Adipocyte (in vitro differentiated cells): Measurements from ENCODE around the gene AMDHD2.

ENCODE experiments used
- DNase-seq: peaks from one replicate; pipeline ENCODE4 v3.0.0-alpha.2; 2015; ENCODE audit warnings: low read depth
- H3K27me3 ChIP-seq: replicated peaks from 2 replicates; pipeline ENCODE4 v1.7.0; 2013; ENCODE audit warnings: mild to moderate bottlenecking, low read length, moderate library complexity; ENCODE audit not compliant: control insufficient read depth, insufficient read depth
- H3K36me3 ChIP-seq: 2 replicates; pipeline ENCODE4 v1.7.0; 2013; ENCODE audit warnings: low read length, mild to moderate bottlenecking, moderate library complexity; ENCODE audit not compliant: control insufficient read depth, insufficient read depth, severe bottlenecking
- H3K4me1 ChIP-seq: 2 replicates; pipeline ENCODE4 v1.7.0; 2013; ENCODE audit warnings: mild to moderate bottlenecking, low read length, moderate library complexity; ENCODE audit not compliant: control insufficient read depth, insufficient read depth
- H3K4me3 ChIP-seq: 2 replicates; pipeline ENCODE4 v1.7.0; 2013; ENCODE audit warnings: mild to moderate bottlenecking, low read length, moderate library complexity
- H3K9ac ChIP-seq: 2 replicates; pipeline ENCODE4 v1.7.0; 2013; ENCODE audit warnings: mild to moderate bottlenecking, low read length, moderate library complexity
- H3K9me3 ChIP-seq: 2 replicates; pipeline ENCODE4 v1.7.0; 2013; ENCODE audit warnings: mild to moderate bottlenecking, low read length, moderate library complexity; ENCODE audit not compliant: control insufficient read depth

Gene AMDHD2, protein sequence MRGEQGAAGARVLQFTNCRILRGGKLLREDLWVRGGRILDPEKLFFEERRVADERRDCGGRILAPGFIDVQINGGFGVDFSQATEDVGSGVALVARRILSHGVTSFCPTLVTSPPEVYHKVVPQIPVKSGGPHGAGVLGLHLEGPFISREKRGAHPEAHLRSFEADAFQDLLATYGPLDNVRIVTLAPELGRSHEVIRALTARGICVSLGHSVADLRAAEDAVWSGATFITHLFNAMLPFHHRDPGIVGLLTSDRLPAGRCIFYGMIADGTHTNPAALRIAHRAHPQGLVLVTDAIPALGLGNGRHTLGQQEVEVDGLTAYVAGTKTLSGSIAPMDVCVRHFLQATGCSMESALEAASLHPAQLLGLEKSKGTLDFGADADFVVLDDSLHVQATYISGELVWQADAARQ

DNA sequence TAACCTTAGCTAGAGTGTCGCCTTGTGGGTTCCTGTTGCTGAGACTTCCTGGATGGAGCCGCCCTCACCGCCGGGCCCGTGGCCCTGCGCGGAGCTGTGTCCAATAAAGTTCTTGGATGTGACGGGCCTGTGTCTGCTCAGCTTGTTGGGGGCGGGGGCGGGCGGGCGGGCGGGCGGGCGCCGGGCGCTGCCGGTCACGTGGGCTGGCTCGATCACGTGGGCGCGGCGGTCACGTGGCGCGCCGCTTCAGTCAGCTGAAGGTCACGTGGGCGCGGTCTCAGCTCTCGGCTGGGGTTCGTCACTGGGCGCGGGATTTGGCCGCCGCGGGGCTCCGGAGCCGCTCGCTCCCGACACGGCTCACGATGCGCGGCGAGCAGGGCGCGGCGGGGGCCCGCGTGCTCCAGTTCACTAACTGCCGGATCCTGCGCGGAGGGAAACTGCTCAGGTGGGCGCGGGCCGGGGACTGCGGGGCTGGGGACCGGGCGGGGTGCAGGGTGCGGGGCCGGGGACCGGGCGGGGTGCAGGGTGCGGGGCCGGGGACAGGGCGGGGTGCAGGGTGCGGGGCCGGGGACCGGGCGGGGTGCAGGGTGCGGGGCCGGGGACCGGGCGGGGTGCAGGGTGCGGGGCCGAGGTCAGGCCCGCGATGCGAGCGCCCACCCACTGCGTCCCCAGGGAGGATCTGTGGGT, at the start of gene AMDHD2:
TSS of gene AMDHD2 (plus strand) at position 275 of the 687 bp plus-strand sequence. CDS start at position 363, 88 bp downstream.
- H3K27me3 ChIP-seq = no peaks in the 10 kb centered on the region
- peaks cover 52% of the 10 kb centered on the region for H3K4me1 ChIP-seq
- H3K36me3 ChIP-seq = peaks cover 28% of the 10 kb centered on the region
- H3K9ac ChIP-seq = peak within 1 kb of the TSS; percentile 87
- H3K4me3 ChIP-seq = peak within 1 kb of the TSS; percentile 84
- DNase-seq = peak; percentile 97
- H3K9me3 ChIP-seq = no peaks in the 10 kb centered on the region

GRCh38 chr16:2470603-2471015, 49.6 kb upstream of the AMDHD2 start:
- DNase-seq = no peak
- Histone ChIP-seq H3K4me3 (no peak overlapping the region), H3K27me3 (no peaks in the 10 kb centered on the region)

DNA sequence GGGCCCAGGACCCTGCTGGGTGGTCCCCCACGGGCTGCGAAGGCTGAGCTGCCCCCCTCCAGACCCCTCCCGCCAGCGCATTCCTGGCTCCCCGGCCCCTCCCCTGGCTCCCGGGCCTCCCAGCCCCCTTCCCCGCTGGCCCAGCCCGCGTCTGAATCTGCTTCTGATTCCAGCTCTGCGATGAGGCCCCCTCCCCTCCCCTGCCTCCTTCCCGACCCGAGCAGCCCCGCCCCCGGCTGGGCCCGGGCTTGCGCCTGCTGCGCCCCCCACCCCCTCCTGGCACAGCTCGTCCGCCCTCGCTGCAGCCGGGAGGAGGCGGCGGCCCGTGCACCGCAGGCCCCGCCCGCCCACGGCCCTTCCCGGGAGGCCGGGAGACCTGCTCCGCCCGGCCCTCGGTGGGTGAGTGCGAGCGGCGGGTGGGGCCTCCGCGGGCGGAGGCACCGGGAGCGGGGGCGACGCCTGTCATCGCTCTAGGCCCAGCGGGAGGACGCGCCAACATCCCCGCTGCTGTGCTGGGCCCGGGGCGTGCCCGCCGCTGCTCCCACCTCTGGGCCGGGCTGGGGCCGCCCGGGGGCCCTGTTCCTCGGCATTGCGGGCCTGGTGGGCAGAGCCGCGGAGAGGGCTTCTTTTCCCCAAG, 49.0 kb upstream of the AMDHD2 start, which contains the start of gene NTN3:
TSS of gene NTN3 (plus strand) at position 282 of the 637 bp plus-strand sequence. CDS start 405 bp downstream, outside the sequence.
- no peaks in the 10 kb centered on the region for H3K9me3 ChIP-seq
- H3K4me1 ChIP-seq = peaks cover 17% of the 10 kb centered on the region
- H3K27me3 ChIP-seq = no peaks in the 10 kb centered on the region
- peak; percentile 58 for DNase-seq
- H3K9ac ChIP-seq = no peak within 1 kb of the TSS
- no peak within 1 kb of the TSS for H3K4me3 ChIP-seq
- no peaks in the 10 kb centered on the region for H3K36me3 ChIP-seq

More at GRCh38 chr16:2470603-2471015, 49.6 kb upstream of the AMDHD2 start:
- Histone ChIP-seq H3K4me1 (peaks cover 11% of the 10 kb centered on the region), H3K36me3 (no peaks in the 10 kb centered on the region), H3K9me3 (no peaks in the 10 kb centered on the region), H3K9ac (no peak overlapping the region)

- no peaks in the 10 kb centered on the region for H3K27me3 ChIP-seq
These were observed 48.3 kb upstream of the AMDHD2 start for GRCh38 chr16:2471653-2472487.

GRCh38 chr16:2472488-2472864, 47.7 kb upstream of the AMDHD2 start:
- no peaks in the 10 kb centered on the region for H3K9me3 ChIP-seq
- H3K9ac ChIP-seq = no peak overlapping the region
- DNase-seq = no peak
- H3K4me1 ChIP-seq = peaks cover 18% of the 10 kb centered on the region
- no peak overlapping the region for H3K4me3 ChIP-seq
- no peaks in the 10 kb centered on the region for H3K36me3 ChIP-seq
- H3K27me3 ChIP-seq = no peaks in the 10 kb centered on the region

More at GRCh38 chr16:2471653-2472487, 48.3 kb upstream of the AMDHD2 start:
- Histone ChIP-seq H3K9me3 (no peaks in the 10 kb centered on the region), H3K4me1 (peaks cover 18% of the 10 kb centered on the region), H3K4me3 (no peak overlapping the region), H3K9ac (no peak overlapping the region), H3K36me3 (no peaks in the 10 kb centered on the region)
- no peak for DNase-seq

GRCh38 chr16:2472885-2473445, 47.2 kb upstream of the AMDHD2 start:
- no peaks in the 10 kb centered on the region for H3K27me3 ChIP-seq
- no peak overlapping the region for H3K4me3 ChIP-seq
- no peak overlapping the region for H3K9ac ChIP-seq
- H3K9me3 ChIP-seq = no peaks in the 10 kb centered on the region
- peaks cover 18% of the 10 kb centered on the region for H3K4me1 ChIP-seq
- no peaks in the 10 kb centered on the region for H3K36me3 ChIP-seq
- no peak for DNase-seq

GRCh38 chr16:2473446-2473926, 46.7 kb upstream of the AMDHD2 start:
- DNase-seq = no peak
- Histone ChIP-seq H3K9me3 (no peaks in the 10 kb centered on the region), H3K9ac (no peak overlapping the region), H3K36me3 (no peaks in the 10 kb centered on the region), H3K4me3 (no peak overlapping the region), H3K4me1 (peaks cover 14% of the 10 kb centered on the region), H3K27me3 (no peaks in the 10 kb centered on the region)

GRCh38 chr16:2473999-2474876, 45.9 kb upstream of the AMDHD2 start:
- Histone ChIP-seq H3K27me3 (no peaks in the 10 kb centered on the region), H3K9me3 (no peaks in the 10 kb centered on the region), H3K4me3 (peak overlapping the region; percentile 86), H3K36me3 (no peaks in the 10 kb centered on the region), H3K9ac (peak overlapping the region; percentile 91), H3K4me1 (peaks cover 7% of the 10 kb centered on the region)
- DNase-seq = peak; percentile 83

- peaks cover 7% of the 10 kb centered on the region for H3K4me1 ChIP-seq
- H3K9ac ChIP-seq = peak within 1 kb of the TSS; percentile 91
- H3K9me3 ChIP-seq = no peaks in the 10 kb centered on the region
- DNase-seq = peak; percentile 96
- H3K4me3 ChIP-seq = peak within 1 kb of the TSS; percentile 86
- no peaks in the 10 kb centered on the region for H3K27me3 ChIP-seq
- no peaks in the 10 kb centered on the region for H3K36me3 ChIP-seq
These were observed 45.2 kb upstream of the AMDHD2 start, which contains the start of gene TBC1D24 for GRCh38 chr16:2474877-2475412. TSS of gene TBC1D24 (plus strand) at chr16:2475127. CDS start at chr16:2496149, 21,022 bp downstream.
